ENCODE measurements around the gene YPEL5. TPM values are rescaled to one million over a fixed set of nuclear protein-coding genes. Genes with fewer than 3 reads are reported as not detected.

Gene YPEL5
- total RNA-seq, 1 donor from 2014 or later: 86.0 TPM

DNA sequence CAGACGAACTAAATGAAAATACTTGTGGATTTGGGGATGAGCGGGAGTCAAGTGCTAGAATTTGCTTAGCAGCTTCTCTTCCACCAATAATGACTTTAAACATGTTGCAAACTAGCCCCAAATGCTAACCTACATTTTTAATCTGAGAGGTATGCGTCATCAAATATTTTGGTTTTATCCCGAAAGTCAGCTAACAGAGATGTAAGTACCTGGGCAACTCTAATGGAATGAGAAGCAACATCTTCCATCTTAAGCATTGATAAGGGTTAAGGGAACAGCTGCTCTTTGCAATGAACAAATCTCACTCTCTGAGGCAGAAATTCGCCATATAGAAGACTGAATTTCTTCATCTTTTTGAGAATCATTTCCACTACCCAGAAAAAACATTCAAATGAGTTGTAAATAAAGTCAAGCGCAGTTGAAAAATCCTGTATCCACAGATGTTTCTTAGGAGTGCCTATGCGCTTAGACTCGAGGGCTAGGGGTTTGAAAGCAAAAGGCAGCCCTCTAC, 926 bp upstream of the YPEL5 start:
- no peak for DNase-seq (ENCODE audit: extremely low spot score, unreplicated experiment)
- peaks cover 36% of the 10 kb centered on the region for H3K4me1 Mint-ChIP-seq (ENCODE audit: unreplicated experiment)
- H3K27ac Mint-ChIP-seq (ENCODE audit: unreplicated experiment): peak overlapping the region; percentile 91
- no peaks in the 10 kb centered on the region for H3K9me3 Mint-ChIP-seq (ENCODE audit: unreplicated experiment)
- TF ChIP-seq, protein P1, sequence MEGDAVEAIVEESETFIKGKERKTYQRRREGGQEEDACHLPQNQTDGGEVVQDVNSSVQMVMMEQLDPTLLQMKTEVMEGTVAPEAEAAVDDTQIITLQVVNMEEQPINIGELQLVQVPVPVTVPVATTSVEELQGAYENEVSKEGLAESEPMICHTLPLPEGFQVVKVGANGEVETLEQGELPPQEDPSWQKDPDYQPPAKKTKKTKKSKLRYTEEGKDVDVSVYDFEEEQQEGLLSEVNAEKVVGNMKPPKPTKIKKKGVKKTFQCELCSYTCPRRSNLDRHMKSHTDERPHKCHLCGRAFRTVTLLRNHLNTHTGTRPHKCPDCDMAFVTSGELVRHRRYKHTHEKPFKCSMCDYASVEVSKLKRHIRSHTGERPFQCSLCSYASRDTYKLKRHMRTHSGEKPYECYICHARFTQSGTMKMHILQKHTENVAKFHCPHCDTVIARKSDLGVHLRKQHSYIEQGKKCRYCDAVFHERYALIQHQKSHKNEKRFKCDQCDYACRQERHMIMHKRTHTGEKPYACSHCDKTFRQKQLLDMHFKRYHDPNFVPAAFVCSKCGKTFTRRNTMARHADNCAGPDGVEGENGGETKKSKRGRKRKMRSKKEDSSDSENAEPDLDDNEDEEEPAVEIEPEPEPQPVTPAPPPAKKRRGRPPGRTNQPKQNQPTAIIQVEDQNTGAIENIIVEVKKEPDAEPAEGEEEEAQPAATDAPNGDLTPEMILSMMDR (IDR thresholded peaks at IDR 0.05): no peak
- peak overlapping the region; percentile 78 for H3K4me3 Mint-ChIP-seq (ENCODE audit: unreplicated experiment)
- H3K27me3 Mint-ChIP-seq (ENCODE audit: unreplicated experiment): peaks cover 24% of the 10 kb centered on the region
- peaks cover 10% of the 10 kb centered on the region for H3K36me3 Mint-ChIP-seq (ENCODE audit: unreplicated experiment)

DNA sequence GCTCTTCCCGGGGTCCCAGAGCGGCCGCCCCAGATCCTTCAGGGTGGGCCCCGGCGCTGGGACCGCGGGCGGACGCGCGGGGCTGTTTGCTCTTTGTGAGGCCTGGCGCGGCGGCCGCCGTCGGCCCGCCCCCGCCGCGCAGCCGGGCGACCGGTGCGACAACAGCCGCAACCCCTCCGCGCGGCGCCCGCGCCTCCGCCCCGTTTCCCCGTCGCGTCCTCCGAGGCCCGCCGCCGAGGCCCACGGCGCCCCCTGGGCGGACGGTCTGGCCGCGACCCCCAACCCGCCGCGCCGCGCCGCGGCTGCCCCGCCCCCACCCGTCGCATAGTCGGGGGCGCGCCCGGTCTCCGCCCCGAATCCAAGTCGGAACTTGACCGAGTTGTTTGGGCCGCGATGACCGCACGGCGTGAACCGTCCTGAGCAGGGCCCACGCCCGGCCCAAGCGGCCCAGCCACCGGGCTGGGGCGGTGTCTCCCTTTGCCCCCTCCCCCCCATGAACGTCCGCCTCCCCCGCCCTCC, 448 bp downstream of the YPEL5 start:
- H3K27ac Mint-ChIP-seq (ENCODE audit: unreplicated experiment): peak overlapping the region; percentile 50
- no peaks in the 10 kb centered on the region for H3K9me3 Mint-ChIP-seq (ENCODE audit: unreplicated experiment)
- H3K27me3 Mint-ChIP-seq (ENCODE audit: unreplicated experiment): peaks cover 12% of the 10 kb centered on the region
- no peak for DNase-seq (ENCODE audit: extremely low spot score, unreplicated experiment)
- TF ChIP-seq, protein P1 (IDR thresholded peaks at IDR 0.05): no peak
- H3K36me3 Mint-ChIP-seq (ENCODE audit: unreplicated experiment): peaks cover 17% of the 10 kb centered on the region
- H3K4me3 Mint-ChIP-seq (ENCODE audit: unreplicated experiment): peak overlapping the region; percentile 72
- peaks cover 42% of the 10 kb centered on the region for H3K4me1 Mint-ChIP-seq (ENCODE audit: unreplicated experiment)

DNA sequence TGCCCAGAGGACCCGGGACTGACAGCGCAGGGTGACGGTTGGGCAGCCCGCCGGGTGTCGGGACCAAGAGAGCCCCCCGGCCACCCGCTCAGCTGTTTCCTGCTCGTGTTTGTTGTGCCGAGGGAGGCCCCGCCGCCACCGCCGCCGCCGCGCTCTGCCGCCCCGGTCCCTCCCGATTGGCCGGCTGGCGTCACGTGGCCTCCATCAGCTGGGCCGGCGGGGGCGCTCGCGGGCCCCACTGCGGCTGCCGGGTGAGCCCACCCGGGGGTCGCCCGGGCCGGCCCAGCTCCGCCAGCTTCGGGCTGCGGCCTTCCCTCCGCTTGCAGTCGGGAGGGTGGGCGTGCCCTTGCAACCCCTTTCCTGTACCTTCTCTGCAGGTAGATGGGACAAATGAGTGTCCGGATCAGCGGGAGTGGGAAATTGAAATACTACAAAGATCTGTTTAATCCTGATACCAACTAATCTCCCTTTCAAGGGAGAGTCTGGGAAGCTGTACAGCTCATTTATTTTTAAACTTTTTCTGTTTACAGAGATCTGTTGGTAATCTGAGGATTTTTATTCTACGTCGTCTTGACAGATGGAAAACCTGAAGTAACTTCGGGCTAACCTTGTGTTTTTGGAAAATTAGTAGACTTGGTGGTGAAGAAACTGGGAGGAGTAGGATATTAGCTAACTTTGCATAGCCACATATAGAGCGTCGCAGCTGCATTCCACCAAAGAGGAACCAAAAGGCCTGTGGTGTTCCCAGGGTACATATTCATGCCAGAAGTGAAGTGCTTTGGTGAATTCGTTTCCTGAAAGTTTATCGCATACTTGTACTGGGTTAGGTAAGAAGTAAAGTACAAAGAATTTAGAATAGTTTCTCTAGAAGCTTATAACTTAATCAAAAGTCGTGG, 1.2 kb downstream of the YPEL5 start:
- Mint-ChIP-seq H3K36me3 (ENCODE audit: unreplicated experiment) (peaks cover 20% of the 10 kb centered on the region), H3K27ac (ENCODE audit: unreplicated experiment) (peak overlapping the region; percentile 82), H3K9me3 (ENCODE audit: unreplicated experiment) (no peaks in the 10 kb centered on the region), H3K4me3 (ENCODE audit: unreplicated experiment) (peak overlapping the region; percentile 72), H3K4me1 (ENCODE audit: unreplicated experiment) (peaks cover 42% of the 10 kb centered on the region), H3K27me3 (ENCODE audit: unreplicated experiment) (peaks cover 10% of the 10 kb centered on the region)
- DNase-seq (ENCODE audit: extremely low spot score, unreplicated experiment): peak; percentile 93
- TF ChIP-seq, protein P1 (IDR thresholded peaks at IDR 0.05): peak; percentile 65

DNA sequence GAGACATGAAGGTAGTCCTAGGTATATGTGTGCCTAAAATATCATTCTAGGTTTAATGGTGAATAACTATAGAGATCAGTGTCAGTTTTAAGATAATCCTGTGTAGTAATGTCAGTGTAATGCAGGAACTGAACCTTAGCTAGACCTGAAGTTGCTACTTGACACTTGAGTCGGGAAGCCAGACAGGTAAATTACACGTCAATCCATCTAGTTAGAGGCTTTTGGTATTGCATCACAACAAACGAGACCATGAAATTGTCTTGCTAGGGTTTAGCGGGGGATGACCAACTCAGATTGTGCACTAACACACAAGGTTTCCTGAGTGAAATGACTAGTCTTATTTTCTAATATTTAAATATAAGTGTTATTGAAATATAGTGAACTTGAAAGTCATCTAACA, 2.0 kb downstream of the YPEL5 start:
- H3K27me3 Mint-ChIP-seq (ENCODE audit: unreplicated experiment): peaks cover 4% of the 10 kb centered on the region
- peaks cover 20% of the 10 kb centered on the region for H3K36me3 Mint-ChIP-seq (ENCODE audit: unreplicated experiment)
- H3K4me3 Mint-ChIP-seq (ENCODE audit: unreplicated experiment): peak overlapping the region; percentile 72
- H3K27ac Mint-ChIP-seq (ENCODE audit: unreplicated experiment): no peak overlapping the region
- no peak for DNase-seq (ENCODE audit: extremely low spot score, unreplicated experiment)
- TF ChIP-seq, protein P1 (IDR thresholded peaks at IDR 0.05): no peak
- no peaks in the 10 kb centered on the region for H3K9me3 Mint-ChIP-seq (ENCODE audit: unreplicated experiment)
- H3K4me1 Mint-ChIP-seq (ENCODE audit: unreplicated experiment): peaks cover 42% of the 10 kb centered on the region

DNA sequence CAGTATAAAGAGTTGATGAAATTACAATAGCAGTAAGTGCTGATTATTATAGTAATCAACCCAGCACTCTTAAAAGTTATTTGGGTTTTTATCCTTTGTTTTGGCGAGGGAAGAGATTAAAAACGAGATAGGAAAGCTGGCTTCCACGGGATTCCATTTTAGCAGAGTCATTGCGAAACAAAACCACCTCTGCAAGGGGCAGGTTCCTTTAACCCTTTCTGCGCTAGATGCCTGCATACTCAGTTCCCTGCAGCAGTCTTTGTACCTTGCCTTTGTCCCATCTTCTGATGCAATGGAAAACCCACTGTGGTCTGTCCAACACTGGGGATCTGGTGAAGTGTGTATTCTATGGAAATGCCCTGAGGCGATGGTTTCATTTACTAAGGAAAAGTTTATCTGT, 2.7 kb downstream of the YPEL5 start:
- TF ChIP-seq, protein P1 (IDR thresholded peaks at IDR 0.05): no peak
- H3K4me1 Mint-ChIP-seq (ENCODE audit: unreplicated experiment): peaks cover 46% of the 10 kb centered on the region
- H3K4me3 Mint-ChIP-seq (ENCODE audit: unreplicated experiment): no peak overlapping the region
- H3K36me3 Mint-ChIP-seq (ENCODE audit: unreplicated experiment): peaks cover 24% of the 10 kb centered on the region
- H3K27me3 Mint-ChIP-seq (ENCODE audit: unreplicated experiment): no peaks in the 10 kb centered on the region
- DNase-seq (ENCODE audit: extremely low spot score, unreplicated experiment): peak; percentile 38
- no peak overlapping the region for H3K27ac Mint-ChIP-seq (ENCODE audit: unreplicated experiment)
- no peaks in the 10 kb centered on the region for H3K9me3 Mint-ChIP-seq (ENCODE audit: unreplicated experiment)
